Endothelial cell of hepatic sinusoid (primary cell): ENCODE measurements around the gene ZC3H18.

Experiments used
- in situ Hi-C: cut with HindIII; loops from 2 replicates; pipeline ENCODE4 v1.10.0; 2017; ENCODE audit warnings: low sequenced_read_pairs

ZC3H18 gene

DNA sequence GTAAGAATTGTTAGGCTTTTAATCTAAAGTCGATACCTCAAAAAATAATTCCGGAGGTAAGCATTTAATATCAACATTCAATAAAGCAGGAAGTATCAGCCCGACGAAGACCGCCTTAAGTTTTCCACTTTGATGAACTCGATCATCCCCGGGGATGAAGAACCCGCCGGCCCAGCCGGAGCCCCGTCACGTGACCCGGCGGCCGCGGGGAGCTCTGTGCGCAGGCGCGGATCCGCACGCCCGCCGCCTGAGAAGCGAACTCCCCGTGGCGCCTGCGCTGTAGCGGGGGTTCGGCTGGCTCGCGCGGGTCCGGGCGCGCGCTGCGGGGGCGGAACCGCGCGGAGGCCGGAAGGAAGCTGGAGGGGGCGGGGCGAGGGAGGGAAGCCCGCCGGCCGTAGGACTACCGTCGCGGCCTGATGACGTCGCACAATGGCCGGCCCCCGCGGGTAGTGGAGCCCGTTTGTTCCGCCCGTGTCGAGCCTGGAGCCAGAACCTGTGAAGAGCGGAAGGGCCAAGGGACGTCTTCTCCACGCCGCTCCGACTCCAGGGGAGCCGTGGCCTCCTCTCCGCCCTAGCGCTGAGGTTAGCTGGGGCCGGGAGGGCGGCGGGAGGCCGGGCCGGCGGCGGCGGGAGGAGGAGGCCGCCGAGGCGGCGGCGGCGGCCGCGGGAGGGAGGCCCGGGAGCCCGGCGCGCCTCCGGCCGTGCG is at the start of gene ZC3H18:
ZC3H18 (plus strand) TSS at position 419 of the 706 bp plus-strand sequence. CDS start 6,721 bp downstream, outside the sequence.
- in situ Hi-C loops: no loop called here

DNA sequence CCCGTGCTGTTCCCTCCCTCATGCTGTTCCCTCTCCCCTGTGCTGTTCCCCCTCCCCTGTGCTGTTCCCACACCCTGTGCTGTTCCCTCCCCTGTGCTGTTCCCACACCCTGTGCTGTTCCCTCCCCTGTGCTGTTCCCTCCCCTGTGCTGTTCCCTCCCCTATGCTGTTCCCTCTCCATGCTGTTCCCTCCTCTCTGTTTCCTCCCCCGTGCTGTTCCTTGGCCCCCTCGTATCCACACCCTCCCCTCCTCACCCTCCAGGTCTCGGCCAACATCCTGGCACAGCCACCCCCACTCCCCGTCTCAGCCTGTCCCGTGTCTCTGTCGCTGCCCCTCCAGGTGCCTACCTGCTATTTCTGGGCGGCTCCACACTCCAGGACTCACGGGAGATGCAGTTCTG is 48.5 kb upstream of the ZC3H18 start:
- in situ Hi-C loops: no loop called here

DNA sequence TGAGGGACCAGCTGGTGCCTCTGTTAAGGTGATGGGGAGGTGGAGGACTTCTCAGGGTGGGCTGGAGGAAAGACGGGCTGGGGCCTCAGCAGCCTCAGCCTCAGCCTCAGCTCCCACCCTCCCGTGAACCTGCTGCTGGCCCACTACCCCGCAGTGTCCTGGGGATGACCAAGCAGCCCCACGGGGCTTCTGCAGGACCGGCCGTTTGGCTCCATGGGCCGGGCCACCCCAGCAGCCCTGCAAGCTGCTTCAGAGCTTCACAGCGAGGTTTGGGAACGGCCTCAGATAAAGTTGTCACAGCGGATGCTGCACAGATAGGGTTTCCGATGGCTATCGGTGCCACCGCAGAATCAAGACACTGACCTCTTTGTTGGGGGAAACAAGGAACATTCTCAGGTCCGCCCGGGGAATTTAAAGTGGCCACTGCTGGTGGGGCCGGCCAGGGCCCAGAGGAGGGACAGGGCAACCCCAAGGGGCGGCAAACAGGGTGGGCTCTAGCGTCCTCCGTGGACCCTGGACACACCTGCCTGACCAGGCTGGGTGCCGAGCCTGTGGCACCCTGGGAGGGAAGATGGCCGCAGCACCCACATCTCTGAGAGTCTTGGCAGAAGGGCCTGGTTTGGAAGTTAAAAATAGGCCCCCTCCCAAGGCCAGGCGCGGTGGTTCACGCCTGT is 47.8 kb upstream of the ZC3H18 start:
- in situ Hi-C loops: no loop called here

DNA sequence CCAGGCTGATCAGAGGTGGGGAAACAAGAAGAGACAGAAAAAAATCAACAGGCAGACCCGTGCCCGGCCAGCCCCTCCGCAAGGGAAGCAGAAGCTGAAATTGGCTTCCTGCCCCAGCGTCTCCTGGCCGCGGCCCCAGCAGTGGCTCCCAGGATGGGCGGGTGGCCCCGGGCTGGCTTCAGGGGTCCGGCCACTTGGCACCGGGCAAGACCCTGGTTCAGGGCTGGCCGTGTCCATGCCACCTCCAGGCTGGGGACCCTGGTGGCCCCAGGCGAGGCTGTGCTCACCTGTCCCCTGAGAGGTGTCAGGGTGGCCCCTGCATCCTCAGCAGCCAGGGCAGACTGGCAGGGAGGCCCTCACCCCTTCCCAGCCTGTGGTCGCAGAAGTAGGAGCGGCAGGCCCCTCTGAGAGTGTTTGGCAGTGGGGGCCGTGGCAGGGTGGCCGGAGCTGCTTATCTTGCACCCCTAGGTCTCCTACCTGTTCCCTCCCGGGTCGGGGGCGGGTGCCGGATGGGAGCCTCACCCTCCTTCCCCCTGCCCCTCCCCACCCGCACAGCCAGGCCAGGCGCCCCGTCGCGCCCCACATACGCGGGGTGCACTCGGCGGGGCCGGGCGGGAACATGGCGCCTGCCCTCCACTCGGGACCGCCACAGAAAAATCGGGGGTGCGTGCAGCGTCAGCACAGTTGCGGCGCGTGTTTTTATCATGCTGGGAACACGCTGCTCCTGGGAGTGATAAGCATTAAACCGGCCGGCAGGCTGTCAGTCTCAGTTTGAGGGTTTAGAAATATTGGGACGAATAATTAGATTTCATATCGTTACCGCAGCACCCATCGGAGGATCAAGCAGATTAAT is 46.7 kb upstream of the ZC3H18 start:
- in situ Hi-C loops: no loop called here

DNA sequence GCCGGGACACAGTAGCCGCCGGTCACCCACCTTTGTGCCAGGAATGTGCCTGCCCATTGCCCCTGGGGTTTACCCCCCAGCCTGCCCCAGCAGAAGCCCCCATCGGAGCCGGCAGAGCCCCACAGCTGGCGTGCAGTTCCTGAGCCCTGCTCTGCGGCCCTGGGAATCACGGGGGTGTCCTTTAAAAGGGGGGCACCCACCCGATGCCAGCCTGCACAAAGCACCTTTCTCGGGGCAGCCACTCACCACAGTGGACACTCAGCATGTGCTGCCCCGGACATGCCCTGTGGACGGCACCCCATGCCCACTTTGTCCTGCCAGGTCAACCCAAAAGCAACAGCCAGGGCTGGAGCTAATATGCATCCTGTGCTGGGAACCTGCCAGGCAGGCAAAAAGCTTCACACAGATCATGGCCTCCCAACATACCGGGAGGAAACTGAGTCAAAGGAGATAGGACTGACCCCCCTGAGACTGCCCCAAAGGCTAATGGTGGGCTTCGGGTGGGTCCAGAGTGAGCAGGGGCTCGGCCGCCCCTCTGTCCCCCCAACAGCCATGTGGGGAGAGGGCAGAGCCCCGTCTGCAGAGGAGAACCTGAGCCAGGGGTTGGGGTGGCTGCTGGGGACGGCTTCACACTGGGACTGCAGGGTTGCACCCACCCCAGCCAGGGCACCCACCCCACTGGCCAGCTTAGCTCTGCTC is 45.8 kb upstream of the ZC3H18 start:
- in situ Hi-C loops: no loop called here

DNA sequence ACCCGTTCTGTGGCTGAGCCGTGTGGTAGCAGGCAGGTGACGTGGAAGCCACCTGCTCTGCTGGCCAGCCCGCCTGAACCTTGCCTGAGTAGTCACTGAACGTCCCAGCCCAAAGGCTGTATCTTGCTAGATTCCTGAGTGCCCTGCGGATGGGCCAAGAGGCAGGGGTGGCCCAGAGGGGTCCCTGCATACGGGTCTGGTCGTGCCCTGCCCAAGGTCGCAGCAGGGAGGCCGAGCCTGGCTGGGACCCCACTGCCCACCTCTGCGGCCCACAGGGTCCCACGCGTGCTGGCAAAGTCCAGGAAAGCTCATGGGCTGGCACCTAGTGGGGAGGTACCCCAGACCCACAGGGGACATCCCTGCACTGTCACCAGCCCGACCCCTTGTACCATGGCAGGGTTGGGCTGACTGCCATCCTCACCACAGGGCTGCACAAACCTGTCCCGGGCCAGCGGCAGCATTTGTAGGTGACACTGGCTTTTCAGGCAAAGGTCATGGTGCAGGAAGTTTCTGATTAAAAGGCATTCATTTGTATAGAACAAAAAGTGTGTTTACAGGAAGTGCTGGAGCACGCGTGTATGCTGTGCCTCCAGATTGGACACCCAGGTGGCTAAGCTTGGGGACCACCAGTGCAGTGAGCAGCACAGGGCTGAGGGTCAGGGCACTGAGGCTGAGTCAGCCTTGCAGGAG is 45.1 kb upstream of the ZC3H18 start:
- in situ Hi-C loops: loop anchor here (25.0 kb wide), 1 partner anchor 88 kb away; no protein-coding TSS in a partner anchor

DNA sequence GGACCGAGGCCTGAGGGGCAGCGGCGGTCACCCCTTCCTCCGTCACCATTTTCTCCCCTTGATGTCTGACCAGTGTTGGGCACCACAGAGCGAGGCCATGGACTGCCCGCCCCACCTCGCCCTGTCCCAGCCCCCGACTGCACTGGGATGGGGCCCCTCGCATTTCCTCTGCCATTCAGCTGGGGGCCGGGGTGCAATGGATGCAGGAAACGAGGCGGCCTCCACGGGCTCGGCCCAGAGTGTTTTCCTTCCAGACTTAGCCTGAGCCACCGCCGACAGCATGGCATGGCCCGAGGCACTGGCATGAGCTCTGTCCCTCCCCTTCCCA is 44.6 kb upstream of the ZC3H18 start:
- in situ Hi-C loops: loop anchor here (25.0 kb wide), 1 partner anchor 88 kb away; no protein-coding TSS in a partner anchor

DNA sequence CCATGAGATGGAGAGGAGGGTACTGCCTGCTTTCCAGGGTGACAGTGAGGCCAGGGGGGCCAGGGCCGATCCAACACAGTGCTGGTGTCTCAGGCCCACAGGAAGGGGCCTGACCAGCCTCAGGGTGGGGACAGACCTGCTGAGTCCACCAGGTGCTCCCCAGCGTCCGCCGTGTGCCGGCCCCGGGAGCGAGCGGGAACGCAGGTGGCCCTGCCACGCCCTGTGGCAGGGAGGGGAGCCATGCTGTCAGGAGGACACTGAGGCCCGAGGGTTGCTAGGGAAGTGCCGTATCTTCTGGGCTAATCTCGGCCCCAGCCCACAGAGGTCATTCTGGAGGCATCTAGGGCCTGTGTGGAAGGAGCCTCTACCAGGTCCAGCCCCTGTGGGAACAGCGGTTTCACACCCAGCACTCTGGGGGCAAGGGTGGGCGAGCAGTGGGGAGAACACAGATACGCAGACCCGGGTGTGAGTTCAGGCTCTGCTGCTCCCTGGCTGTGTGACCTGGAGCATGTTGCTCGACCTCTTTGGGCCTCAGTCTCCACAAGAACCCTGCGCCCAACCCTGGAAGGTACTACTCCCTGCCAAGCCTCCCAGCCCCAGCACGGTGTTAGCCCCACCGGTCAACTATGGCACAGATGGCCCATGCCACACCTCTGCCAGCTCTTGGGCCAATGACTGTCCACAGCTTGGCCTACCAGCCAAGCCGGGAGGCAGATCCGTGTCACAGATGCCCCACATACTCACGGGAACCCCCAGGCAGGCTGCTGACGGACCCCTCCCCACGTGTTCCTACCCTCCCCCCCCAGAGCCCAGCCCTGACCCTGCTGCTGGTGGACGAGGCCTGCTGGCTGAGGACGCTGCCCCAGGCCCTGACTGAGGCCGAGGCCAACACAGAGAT is 43.9 kb upstream of the ZC3H18 start:
- in situ Hi-C loops: loop anchor here (25.0 kb wide), 1 partner anchor 89 kb away; no protein-coding TSS in a partner anchor

DNA sequence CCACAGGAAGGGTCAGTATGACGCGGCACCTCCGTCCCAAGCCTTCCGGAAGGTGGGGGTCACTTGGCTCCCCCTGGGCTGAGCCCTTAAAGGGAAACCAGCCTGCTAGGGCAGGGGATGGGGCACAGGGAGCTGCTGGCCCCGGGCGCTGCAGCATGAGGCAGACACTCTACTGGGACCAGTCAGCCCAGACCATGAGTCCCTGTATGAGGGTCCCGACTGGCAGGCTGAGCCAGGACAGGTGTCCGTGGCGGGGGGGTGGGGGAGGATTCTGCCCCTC is 43.4 kb upstream of the ZC3H18 start:
- in situ Hi-C loops: loop anchor here (25.0 kb wide), 1 partner anchor 90 kb away; no protein-coding TSS in a partner anchor

DNA sequence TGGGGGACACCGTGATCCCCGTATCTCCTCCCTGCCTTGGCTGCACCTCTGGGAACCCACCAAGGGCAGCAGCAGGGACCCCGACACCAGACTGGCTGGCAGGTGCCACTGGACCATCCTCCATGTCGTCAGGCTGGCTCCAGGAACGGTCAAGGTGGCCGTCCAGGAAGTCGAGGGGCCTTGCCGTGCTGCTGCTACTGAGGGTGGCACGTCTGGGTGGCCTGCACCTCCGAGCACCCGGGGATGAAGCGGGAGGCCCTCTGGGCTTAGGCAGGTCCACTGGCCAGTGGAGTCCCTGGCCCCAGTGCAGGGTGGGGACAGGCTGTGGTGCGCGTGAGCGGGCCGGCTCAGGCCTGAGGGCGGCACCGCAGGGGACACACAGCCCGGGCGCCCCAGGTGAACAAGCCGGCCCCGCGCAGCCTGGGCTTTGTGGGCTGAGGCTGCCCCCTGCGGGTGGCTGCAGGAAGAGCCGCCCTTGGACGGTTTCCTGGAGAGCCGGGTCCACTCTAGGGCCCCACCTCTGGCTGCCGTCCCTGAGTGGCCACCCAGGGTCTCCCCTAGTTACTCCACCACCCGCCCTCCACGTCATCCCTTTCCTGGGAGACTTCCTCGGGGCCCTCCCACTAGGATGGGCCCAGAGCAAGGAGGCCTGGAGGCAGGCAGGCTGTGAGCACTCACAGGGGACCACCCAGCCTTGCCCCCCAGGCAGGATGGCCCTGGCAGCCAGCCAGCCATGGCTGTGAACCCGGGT is 42.8 kb upstream of the ZC3H18 start:
- in situ Hi-C loops: loop anchor here (25.0 kb wide), 1 partner anchor 90 kb away; no protein-coding TSS in a partner anchor

DNA sequence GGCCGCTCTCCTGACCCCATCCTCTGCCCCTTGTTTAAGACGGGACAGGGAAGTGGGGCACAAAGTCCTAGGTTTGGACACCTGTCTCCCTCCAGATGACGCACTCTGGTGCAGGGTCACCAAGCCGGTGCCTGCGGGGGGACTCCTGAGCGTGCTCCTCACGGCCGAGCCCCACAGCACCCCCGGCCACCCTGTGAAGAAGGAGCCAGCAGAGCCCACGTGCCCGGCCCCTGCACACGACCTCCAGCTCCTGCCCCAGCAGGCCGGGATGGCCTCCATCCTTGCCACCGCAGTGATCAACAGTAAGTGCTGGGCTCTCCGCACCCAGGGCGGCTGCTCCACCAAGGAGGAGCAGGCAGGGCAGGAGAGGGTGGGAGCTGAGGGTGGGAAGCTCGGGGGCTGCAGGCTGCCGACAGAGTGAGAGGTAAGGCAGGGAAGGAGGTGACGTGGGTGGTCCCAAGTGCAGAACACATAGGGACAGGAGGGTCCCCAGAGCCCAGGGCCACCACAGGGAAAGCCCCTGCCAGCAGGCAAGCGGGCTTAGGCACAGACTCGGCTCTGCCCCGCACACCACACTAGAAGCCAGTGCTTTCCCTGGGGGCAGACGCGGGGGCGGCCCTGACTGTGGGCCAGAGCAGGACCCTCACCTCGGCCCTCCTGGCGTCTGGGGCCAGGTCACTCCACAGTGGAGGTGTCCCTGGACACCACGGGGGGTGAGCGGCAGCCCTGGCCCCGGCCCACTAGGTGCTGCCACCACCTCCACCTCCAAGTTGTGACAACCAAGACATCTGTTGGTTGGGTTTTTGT is 42.1 kb upstream of the ZC3H18 start:
- in situ Hi-C loops: loop anchor here (25.0 kb wide), 1 partner anchor 91 kb away; no protein-coding TSS in a partner anchor

DNA sequence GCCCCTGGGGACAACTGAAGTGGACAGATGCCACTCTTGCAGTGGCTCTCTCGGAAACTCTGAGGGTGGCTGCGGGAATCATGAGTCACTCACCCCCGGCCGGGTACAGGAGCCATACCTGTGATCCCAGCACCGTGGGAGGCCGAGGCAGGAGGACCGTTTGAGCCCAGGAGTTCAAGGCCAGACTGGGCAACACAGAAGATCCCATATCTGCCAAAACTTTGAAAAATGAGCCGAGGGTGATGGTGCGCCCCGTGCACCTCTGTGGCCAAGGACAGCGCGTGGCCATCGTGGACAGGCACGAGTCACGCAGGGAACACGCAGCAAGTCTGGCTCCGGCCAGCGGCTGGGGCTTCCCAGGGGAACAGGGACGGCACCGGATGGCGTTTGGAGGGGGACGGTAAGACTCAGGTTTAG is 41.3 kb upstream of the ZC3H18 start:
- in situ Hi-C loops: loop anchor here (25.0 kb wide), 1 partner anchor 92 kb away; no protein-coding TSS in a partner anchor

DNA sequence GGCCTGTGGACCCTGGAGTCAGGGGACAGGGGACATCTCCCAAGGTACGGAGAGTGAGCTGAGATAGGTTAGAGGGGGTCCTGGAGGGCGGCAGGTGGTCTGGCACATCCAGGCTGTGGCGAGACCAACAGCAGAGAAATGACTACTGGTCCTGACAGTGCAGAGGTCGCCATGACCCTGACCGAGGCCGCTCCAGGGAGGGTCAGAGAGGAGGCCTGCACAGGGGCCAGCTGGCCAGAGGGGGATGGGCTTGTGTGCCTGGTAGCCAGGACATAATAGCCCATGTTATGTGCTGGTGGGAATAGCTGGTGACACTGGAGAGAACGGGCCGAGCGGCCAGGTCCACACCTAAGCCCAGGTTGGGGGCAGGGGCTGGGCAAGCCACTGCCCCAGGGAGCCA is 40.6 kb upstream of the ZC3H18 start:
- in situ Hi-C loops: loop anchor here (25.0 kb wide), 1 partner anchor 92 kb away; no protein-coding TSS in a partner anchor

DNA sequence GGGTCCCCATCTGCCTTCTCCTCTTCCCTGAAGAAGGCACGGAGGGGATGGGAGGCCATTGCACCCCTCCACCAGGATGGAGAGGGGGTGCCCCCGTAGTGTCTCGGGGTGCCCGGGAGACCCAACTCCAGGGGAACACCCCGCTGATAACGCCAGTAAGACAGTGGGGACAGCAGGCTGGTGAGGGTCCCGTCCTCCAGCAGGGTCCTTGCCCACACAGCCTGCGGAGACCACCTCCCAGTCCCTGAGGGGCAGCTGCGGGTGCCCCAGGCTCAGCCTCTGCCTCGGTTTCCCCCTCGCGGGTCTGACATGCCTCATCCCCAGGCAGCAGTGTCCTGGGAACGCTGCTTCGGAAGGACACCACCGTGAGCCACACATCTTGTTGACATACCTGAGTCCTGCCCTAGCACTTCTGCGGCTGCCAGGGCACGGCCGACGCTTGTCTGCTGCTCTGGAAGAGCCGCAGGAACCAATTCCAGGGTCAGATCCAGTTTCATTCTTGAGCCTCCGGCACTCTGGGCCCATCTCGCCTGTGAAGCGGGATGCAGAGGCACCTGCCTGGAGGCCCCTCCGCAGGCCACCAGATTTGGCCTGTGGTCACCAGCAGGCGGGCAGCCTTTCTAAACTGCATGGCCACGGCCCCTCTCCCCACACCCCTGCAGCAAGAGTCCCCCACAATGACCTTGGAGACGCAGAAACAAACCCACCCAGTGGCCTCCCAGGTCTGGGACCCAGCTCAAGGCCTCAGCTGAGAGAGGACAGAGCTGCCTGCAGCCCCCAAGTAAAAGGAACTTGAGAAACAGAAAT is 39.9 kb upstream of the ZC3H18 start:
- in situ Hi-C loops: loop anchor here (25.0 kb wide), 1 partner anchor 93 kb away; no protein-coding TSS in a partner anchor

DNA sequence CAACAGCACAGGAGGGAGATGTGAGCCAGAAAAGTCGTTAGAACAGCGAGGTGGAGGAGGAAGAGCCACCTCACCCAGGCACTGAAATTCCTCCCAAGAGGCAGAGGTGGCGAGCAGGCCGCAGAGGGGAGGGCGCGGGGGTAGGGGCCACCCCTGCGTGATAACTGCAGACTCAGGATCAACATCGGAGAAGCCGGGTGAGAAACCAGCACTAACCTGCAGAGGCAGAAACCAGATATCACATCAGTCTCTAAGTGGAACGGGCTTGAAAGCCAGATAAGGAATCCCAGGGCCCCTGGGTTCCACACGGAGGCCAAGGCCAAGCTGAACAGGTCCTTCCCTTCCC is 39.4 kb upstream of the ZC3H18 start:
- in situ Hi-C loops: loop anchor here (25.0 kb wide), 1 partner anchor 94 kb away; no protein-coding TSS in a partner anchor

DNA sequence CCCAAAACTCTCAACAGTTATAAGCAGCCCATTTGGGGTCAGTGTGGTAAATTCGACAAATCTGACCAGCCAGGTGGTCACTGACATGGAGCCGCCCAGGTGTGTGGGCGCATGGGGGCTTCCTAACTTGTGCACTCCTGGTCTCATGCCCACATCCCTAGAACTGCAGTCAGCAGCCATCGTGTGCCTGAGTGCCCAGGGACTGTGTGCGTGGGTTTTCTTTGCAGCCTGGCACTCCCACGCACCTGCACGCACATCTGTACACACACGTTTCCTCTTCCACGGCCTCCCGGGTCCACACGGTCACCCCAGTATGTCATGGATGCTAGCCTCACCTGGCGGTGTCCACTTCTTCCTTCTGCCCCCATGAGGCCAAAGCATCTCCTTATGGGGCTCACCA is 38.9 kb upstream of the ZC3H18 start:
- in situ Hi-C loops: loop anchor here (25.0 kb wide), 1 partner anchor 94 kb away; no protein-coding TSS in a partner anchor
